OCI-LY7 (cell line): ENCODE measurements around the gene PDHA1. TPM values are rescaled to one million over a fixed set of nuclear protein-coding genes. Genes with fewer than 3 reads are reported as not detected.

ENCODE experiments used
- BruUV-seq: library from RNA; stranded (reverse); fragments of 400-500 nt; replicated peaks from 2 replicates; lab custom pipeline; 2021; lab: Mats Ljungman, UMichigan
- CTCF ChIA-PET: fragments of 300-600 bp; sonication (Branson Sonifier 250); formaldehyde crosslinking; loops from one replicate; lab custom pipeline; 2022; ENCODE audit warnings: antibody characterized with exemption; ENCODE audit not compliant: unreplicated experiment; lab: Charles Lee
- POLR2A ChIA-PET: fragments of 300-600 bp; sonication (Branson Sonifier 250); formaldehyde crosslinking; loops from one replicate; lab custom pipeline; 2022; ENCODE audit warnings: antibody characterized with exemption; lab: Charles Lee
- DNase-seq: peaks from one replicate; pipeline ENCODE4 v3.0.0-alpha.2; 2015; ENCODE audit warnings: low spot score
- H2AFZ ChIP-seq: fragments of 200-600 bp; sonication (generic), shearing (Covaris generic); 2 replicates; pipeline ENCODE4 v1.6.1; 2014; ENCODE audit warnings: mild to moderate bottlenecking, antibody characterized with exemption, low read length, moderate library complexity
- H3K27ac ChIP-seq: fragments of 200-600 bp; sonication (generic); 2 replicates; pipeline ENCODE4 v1.5.1; 2014; ENCODE audit warnings: mixed run types, low read depth, mild to moderate bottlenecking, moderate library complexity, low read length, inconsistent platforms; ENCODE audit not compliant: poor library complexity, severe bottlenecking
- H3K36me3 ChIP-seq: fragments of 200-600 bp; sonication (generic); 2 replicates; pipeline ENCODE4 v1.6.1; 2014; ENCODE audit warnings: mild to moderate bottlenecking, antibody characterized with exemption, low read length, moderate library complexity, mixed read lengths; ENCODE audit not compliant: insufficient read depth
- H3K4me1 ChIP-seq: fragments of 200-600 bp; sonication (generic); 2 replicates; pipeline ENCODE4 v1.5.1; 2014; ENCODE audit warnings: mild to moderate bottlenecking, low read length; ENCODE audit not compliant: insufficient read depth, poor library complexity, severe bottlenecking
- H3K4me2 ChIP-seq: fragments of 200-600 bp; sonication (generic); 2 replicates; pipeline ENCODE4 v1.6.1; 2014; ENCODE audit warnings: mild to moderate bottlenecking, low read length
- H3K4me3 ChIP-seq: fragments of 200-600 bp; sonication (generic); 2 replicates; pipeline ENCODE4 v1.5.1; 2014; ENCODE audit warnings: mild to moderate bottlenecking, low read depth, low read length; ENCODE audit not compliant: poor library complexity, severe bottlenecking
- H3K79me2 ChIP-seq: fragments of 200-600 bp; sonication (generic); 2 replicates; pipeline ENCODE4 v1.6.1; 2016; ENCODE audit warnings: low read depth, mild to moderate bottlenecking, low read length, moderate library complexity, mixed read lengths; ENCODE audit not compliant: insufficient read depth
- H3K9me2 ChIP-seq: fragments of 200-600 bp; sonication (generic); 2 replicates; pipeline ENCODE4 v1.6.1; 2016; ENCODE audit warnings: mild to moderate bottlenecking, low read length, mixed read lengths; ENCODE audit not compliant: insufficient read depth
- H3K9me3 ChIP-seq: fragments of 200-600 bp; sonication (generic); 2 replicates; pipeline ENCODE4 v1.6.1; 2014; ENCODE audit warnings: mild to moderate bottlenecking, mixed run types, low read length, mixed read lengths
- H4K20me1 ChIP-seq: fragments of 200-600 bp; sonication (generic); 2 replicates; pipeline ENCODE4 v1.6.1; 2014; ENCODE audit warnings: mild to moderate bottlenecking, antibody characterized with exemption, low read length, moderate library complexity, mixed read lengths; ENCODE audit not compliant: insufficient read depth
- EZH2phosphoT487 ChIP-seq: fragments of 200-600 bp; sonication (generic); IDR thresholded peaks from 2 replicates; pipeline ENCODE4 v1.6.1; 2018; ENCODE audit warnings: low read depth, borderline replicate concordance, mild to moderate bottlenecking, mixed run types, antibody characterized with exemption, low read length, moderate library complexity, mixed read lengths
- intact Hi-C: fragments of 100-400 bp; cut with micrococcal nuclease; formaldehyde crosslinking; loops from one replicate; pipeline ENCODE4 v1.10.0; 2022; ENCODE audit not compliant: unreplicated experiment
- total RNA-seq, 2 experiments: library from RNA; depleted of rRNA in 1 of 2; stranded (reverse); fragments of >200 nt in 1 of 2; shearing (Covaris generic) in 1 of 2; gene quantifications; 2 replicates each; pipeline ENCODE4 v1.2.3, GENCODE V29; 2014 to 2022
- TF ChIP-seq, protein P1 (sequence below): fragments of 200-600 bp; sonication (generic); conservative IDR thresholded peaks from 2 replicates; pipeline ENCODE4 v1.5.1; 2014; ENCODE audit warnings: mild to moderate bottlenecking, antibody characterized with exemption, low read length, moderate library complexity, mixed read lengths

Gene PDHA1
- total RNA-seq, 2 experiments from 2014 or later: 210 to 249 TPM

DNA sequence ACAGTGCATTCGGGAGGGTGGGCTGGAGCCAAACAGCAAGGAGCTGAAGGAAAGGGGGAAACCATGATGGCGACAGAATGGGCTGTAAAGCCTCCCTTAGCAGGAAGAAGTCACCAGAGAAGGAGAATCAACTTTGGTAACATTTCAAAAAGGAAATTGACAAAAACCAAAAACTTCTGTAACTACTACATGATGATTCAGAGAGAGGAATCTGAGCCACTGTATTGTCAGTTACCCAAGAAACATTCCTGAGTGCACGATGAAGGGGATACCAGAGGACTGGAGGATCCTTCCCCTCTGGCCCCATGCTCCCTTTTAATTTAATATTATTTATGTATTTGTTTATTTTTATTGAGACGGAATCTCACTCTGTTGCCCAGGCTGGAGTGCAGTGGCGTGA is 26.3 kb downstream of the PDHA1 start:
- Histone ChIP-seq H4K20me1 (no peaks in the 10 kb centered on the region), H3K79me2 (no peaks in the 10 kb centered on the region), H3K4me2 (no peak overlapping the region), H3K4me1 (peaks cover 6% of the 10 kb centered on the region), H2AFZ (no peak overlapping the region), H3K9me3 (no peaks in the 10 kb centered on the region), H3K9me2 (no peaks in the 10 kb centered on the region), H3K27ac (no peak overlapping the region), H3K36me3 (peaks cover 4% of the 10 kb centered on the region), H3K4me3 (no peak overlapping the region)
- no TSS peak for BruUV-seq
- TF ChIP-seq, protein P1, sequence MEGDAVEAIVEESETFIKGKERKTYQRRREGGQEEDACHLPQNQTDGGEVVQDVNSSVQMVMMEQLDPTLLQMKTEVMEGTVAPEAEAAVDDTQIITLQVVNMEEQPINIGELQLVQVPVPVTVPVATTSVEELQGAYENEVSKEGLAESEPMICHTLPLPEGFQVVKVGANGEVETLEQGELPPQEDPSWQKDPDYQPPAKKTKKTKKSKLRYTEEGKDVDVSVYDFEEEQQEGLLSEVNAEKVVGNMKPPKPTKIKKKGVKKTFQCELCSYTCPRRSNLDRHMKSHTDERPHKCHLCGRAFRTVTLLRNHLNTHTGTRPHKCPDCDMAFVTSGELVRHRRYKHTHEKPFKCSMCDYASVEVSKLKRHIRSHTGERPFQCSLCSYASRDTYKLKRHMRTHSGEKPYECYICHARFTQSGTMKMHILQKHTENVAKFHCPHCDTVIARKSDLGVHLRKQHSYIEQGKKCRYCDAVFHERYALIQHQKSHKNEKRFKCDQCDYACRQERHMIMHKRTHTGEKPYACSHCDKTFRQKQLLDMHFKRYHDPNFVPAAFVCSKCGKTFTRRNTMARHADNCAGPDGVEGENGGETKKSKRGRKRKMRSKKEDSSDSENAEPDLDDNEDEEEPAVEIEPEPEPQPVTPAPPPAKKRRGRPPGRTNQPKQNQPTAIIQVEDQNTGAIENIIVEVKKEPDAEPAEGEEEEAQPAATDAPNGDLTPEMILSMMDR: no peak
- TF ChIP-seq EZH2phosphoT487: no peak
- CTCF ChIA-PET: no interaction called here
- intact Hi-C loops: loop anchor here (5.0 kb wide), 1 partner anchor 692 kb away; no protein-coding TSS in a partner anchor
- DNase-seq: no peak
- POLR2A ChIA-PET: no interaction called here

DNA sequence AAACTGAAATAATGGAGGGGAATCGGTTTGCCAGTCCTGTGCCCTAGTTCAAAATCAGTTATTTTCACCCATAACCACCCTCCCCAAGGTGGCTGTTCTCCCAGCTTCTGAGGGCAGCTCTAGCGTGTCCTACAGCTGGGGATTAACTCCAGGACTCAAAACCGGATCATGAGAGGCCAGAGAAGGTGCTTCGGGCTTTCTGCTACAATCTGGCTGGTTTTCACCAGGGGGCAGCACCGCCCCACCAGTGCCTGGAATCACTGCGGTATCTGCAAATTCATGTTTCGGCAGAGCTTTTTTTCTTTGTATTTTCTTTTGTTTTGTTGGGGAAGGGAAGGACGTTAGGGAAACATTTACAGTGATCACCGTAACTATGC is 28.4 kb downstream of the PDHA1 start:
- H3K9me2 ChIP-seq: no peaks in the 10 kb centered on the region
- POLR2A ChIA-PET: interaction anchor here (0.7 kb wide), 2 partner anchors 757 to 1498 kb away, joined by 3 read pairs; no protein-coding TSS in a partner anchor
- BruUV-seq: no TSS peak
- H3K4me2 ChIP-seq: peak overlapping the region; percentile 26; the same call in 1 of the 2 replicates
- peak; percentile 58 for DNase-seq
- no peaks in the 10 kb centered on the region for H3K79me2 ChIP-seq
- intact Hi-C loops: loop anchor here (2.0 to 5.0 kb wide), 2 partner anchors 163 to 690 kb away; no protein-coding TSS in a partner anchor
- no peak overlapping the region for H3K4me3 ChIP-seq
- no peaks in the 10 kb centered on the region for H4K20me1 ChIP-seq
- CTCF ChIA-PET: no interaction called here
- TF ChIP-seq, protein P1: peak; percentile 79
- TF ChIP-seq EZH2phosphoT487: no peak
- no peak overlapping the region for H3K27ac ChIP-seq
- peak overlapping the region; percentile 61; the same call in 1 of the 2 replicates for H2AFZ ChIP-seq
- no peaks in the 10 kb centered on the region for H3K36me3 ChIP-seq
- H3K9me3 ChIP-seq: no peaks in the 10 kb centered on the region
- H3K4me1 ChIP-seq: peaks cover 6% of the 10 kb centered on the region

DNA sequence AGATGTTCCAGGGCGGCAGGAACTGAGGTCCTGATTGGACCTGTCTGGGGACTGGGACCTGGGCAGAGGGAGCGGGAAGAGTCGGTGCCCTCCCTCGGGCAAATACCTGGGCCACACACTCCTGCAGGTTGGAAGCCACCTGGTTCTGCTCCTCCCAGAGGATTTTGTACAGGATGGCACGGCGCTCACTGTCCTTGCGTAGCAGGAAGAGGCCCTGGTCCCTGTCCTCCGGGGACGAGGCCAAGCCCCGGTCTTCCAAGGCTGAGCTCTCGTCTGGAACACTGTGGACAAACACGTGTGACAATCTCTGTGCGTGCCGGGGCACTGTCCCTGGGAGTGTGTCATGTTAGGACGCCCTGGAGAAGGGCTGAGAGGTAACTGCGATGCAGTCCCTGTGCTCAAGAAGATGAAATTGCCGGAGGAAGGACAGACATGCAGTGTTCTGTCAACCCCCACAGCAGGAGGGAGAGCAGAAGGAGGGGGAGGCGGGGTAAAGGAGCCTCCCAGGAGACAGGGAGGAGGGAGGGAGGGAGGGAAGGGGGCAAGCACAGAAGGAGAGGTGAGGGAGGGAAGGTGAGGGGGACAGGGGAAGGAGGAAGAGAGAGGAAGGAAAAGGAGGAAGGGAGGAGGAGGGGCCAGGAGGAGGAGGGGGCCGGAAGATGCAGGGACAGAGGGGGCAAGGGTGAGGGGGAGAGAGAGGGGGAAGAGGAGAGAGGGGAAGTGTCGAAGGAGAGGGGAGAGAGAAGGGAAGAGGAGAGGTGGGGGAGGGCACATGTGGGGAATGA is 29.0 kb downstream of the PDHA1 start:
- H3K4me3 ChIP-seq: no peak overlapping the region
- no peak for DNase-seq
- no TSS peak for BruUV-seq
- POLR2A ChIA-PET: interaction anchor here (0.7 kb wide), 1 partner anchor 757 kb away, joined by 3 read pairs; no protein-coding TSS in a partner anchor
- no peaks in the 10 kb centered on the region for H3K9me3 ChIP-seq
- H2AFZ ChIP-seq: peak overlapping the region; percentile 61
- CTCF ChIA-PET: no interaction called here
- no peak for TF ChIP-seq EZH2phosphoT487
- TF ChIP-seq, protein P1: 0 out of 2 replicates have a peak, but pooled peaks have one; percentile 6
- H3K4me1 ChIP-seq: peaks cover 6% of the 10 kb centered on the region
- no peak overlapping the region for H3K27ac ChIP-seq
- no peaks in the 10 kb centered on the region for H3K79me2 ChIP-seq
- H4K20me1 ChIP-seq: no peaks in the 10 kb centered on the region
- H3K4me2 ChIP-seq: peak overlapping the region; percentile 26; the same call in 1 of the 2 replicates
- intact Hi-C loops: loop anchor here (2.0 to 5.0 kb wide), 2 partner anchors 162 to 690 kb away; no protein-coding TSS in a partner anchor
- no peaks in the 10 kb centered on the region for H3K36me3 ChIP-seq
- H3K9me2 ChIP-seq: no peaks in the 10 kb centered on the region
